Stomach (tissue), 9 donors: ENCODE measurements around the gene PLEKHG4B. TPM values are rescaled to one million over a fixed set of nuclear protein-coding genes. Genes with fewer than 3 reads are reported as not detected.
A peak's percentile ranks its signal among the peaks of the same experiment; 100 is the strongest.

Experiments used
- DNase-seq, 2 donors: peaks; one replicate each; pipeline versions ENCODE4 v3.0.0 to v3.0.0-alpha.2; 2013 to 2019
- H3K27ac ChIP-seq, 5 donors: fragments of 200-600 bp in 4 of 5; sonication (generic) in 4 of 5; one replicate each; pipeline ENCODE4 v1.5.1; 2013 to 2019; ENCODE audit warnings: mild to moderate bottlenecking in 1 of 5, moderate library complexity in 1 of 5
- H3K27me3 ChIP-seq, 3 donors: fragments of 200-600 bp; sonication (generic); one replicate each; pipeline ENCODE4 v1.5.1; 2017 to 2019; ENCODE audit warnings: mixed run types in 1 of 3
- H3K36me3 ChIP-seq, 4 donors: fragments of 200-600 bp; sonication (generic); 1 replicate in 3 of 4; 2 replicates in 1 of 4; pipeline ENCODE4 v1.5.1; 2016 to 2019
- H3K4me1 ChIP-seq, 4 donors: fragments of 200-600 bp; sonication (generic); one replicate each; pipeline ENCODE4 v1.5.1; 2016 to 2019
- H3K4me3 ChIP-seq, 4 donors: fragments of 200-600 bp; sonication (generic) in 3 of 4; one replicate each; pipeline ENCODE4 v1.5.1; 2016 to 2019; ENCODE audit warnings: mild to moderate bottlenecking in 1 of 4
- H3K9me3 ChIP-seq, 4 donors: fragments of 200-600 bp; sonication (generic); one replicate each; pipeline ENCODE4 v1.5.1; 2016 to 2019
- EP300 ChIP-seq: sonication (generic); formaldehyde crosslinking; IDR thresholded peaks from one replicate; pipeline ENCODE4 v1.6.1; 2017; ENCODE audit warnings: antibody characterized with exemption
- POLR2A ChIP-seq, 4 donors: fragments of 450-650 bp; IDR thresholded peaks; one replicate each; pipeline ENCODE4 v1.6.1; 2016; ENCODE audit warnings: antibody characterized with exemption in 4 of 4, control low read depth in 2 of 4, mild to moderate bottlenecking in 1 of 4, moderate library complexity in 1 of 4
- POLR2AphosphoS5 ChIP-seq, 3 donors: sonication (generic); formaldehyde crosslinking; IDR thresholded peaks; one replicate each; pipeline ENCODE4 v1.6.1; 2016; ENCODE audit warnings: antibody characterized with exemption in 3 of 3
- WGBS, 5 donors: extraction: QIAGEN DNeasy Blood & Tissue Kit in 3 of 5; methylation state at CpG; one replicate each; pipeline versions ENCODE4 v1.1.5 to v1.1.7; 2013 to 2018; 5-methylcytosine and 5-hydroxymethylcytosine counted together
- intact Hi-C: fragments of 100-400 bp; cut with DNase I; formaldehyde crosslinking; loops from one replicate; pipeline ENCODE4 v1.15.1; 2023; ENCODE audit warnings: low total_unique reads
- polyA plus RNA-seq, 3 donors: library from polyadenylated mRNA; stranded (reverse); fragments of 200-250 nt; gene quantifications; one replicate each; pipeline ENCODE4 v1.2.3, GENCODE V29; 2013
- total RNA-seq, 5 donors: library from RNA; depleted of rRNA; stranded (reverse); fragments of >200 nt; gene quantifications; one replicate each; pipeline versions ENCODE4 v1.1.0 to v1.2.3, GENCODE V29; 2014 to 2016
- TF ChIP-seq, protein P1 (sequence below), 7 experiments: fragments of 450-650 bp in 4 of 7; fragments of 200-600 bp in 3 of 7; sonication (generic) in 3 of 7; IDR thresholded peaks; one replicate each; pipeline ENCODE4 v1.5.1; 2016 to 2019; ENCODE audit warnings: antibody characterized with exemption in 7 of 7, control low read depth in 2 of 7, mild to moderate bottlenecking in 1 of 7
- donor health status: healthy with polysubstance abuse.
- donor health status: Bipolar disorder and iron deficiency.
- donor health status: healthy.

Gene PLEKHG4B
- total and polyA plus RNA-seq, 8 donors: 0.15 to 4.3 (median 1.8) TPM; not detected in 1

DNA sequence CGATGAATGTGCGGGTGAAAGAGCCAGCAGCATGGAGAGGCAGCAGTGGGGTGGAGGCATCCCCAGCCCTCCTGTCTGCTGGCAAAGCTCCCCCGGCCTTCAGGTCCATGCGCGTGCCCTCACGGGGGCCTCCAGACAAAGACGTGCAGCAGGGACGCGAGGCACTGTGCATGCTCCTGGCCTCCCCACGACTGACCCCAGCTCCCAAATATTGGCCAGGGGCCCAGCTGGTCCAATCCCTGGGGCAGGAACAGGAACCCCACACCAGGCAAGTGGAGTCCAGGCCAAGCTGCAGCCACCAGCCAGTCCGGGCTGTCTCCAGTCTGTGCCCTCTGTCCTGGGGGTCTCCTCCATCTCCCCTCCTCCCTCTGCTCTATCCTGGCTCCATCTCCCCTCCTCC is 65.8 kb downstream of the PLEKHG4B start:
- Histone ChIP-seq H3K27ac (no peak overlapping the region), H3K9me3 (no peaks in the 10 kb centered on the region), H3K4me1 (no peaks in the 10 kb centered on the region), H3K36me3 (peaks cover 0 to 5% (median 0%) of the 10 kb centered on the region in 4 donors), H3K4me3 (no peak overlapping the region), H3K27me3 (peaks cover 0 to 23% (median 0%) of the 10 kb centered on the region in 3 donors)
- intact Hi-C loops: no loop called here
- WGBS, 5 donors: 82 to 92% (median 91%) methylated on average over 10 to 11 of the region's 11 CpGs
- TF ChIP-seq POLR2A (IDR thresholded peaks at IDR 0.05) (no peak), EP300 (no peak), POLR2AphosphoS5 (IDR thresholded peaks at IDR 0.05) (no peak)
- TF ChIP-seq, protein P1, sequence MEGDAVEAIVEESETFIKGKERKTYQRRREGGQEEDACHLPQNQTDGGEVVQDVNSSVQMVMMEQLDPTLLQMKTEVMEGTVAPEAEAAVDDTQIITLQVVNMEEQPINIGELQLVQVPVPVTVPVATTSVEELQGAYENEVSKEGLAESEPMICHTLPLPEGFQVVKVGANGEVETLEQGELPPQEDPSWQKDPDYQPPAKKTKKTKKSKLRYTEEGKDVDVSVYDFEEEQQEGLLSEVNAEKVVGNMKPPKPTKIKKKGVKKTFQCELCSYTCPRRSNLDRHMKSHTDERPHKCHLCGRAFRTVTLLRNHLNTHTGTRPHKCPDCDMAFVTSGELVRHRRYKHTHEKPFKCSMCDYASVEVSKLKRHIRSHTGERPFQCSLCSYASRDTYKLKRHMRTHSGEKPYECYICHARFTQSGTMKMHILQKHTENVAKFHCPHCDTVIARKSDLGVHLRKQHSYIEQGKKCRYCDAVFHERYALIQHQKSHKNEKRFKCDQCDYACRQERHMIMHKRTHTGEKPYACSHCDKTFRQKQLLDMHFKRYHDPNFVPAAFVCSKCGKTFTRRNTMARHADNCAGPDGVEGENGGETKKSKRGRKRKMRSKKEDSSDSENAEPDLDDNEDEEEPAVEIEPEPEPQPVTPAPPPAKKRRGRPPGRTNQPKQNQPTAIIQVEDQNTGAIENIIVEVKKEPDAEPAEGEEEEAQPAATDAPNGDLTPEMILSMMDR (IDR thresholded peaks at IDR 0.05): no peak
- no peak for DNase-seq

GRCh38 chr5:158807-159447 is 67.0 kb downstream of the PLEKHG4B start:
- no peaks in the 10 kb centered on the region for H3K9me3 ChIP-seq
- H3K4me1 ChIP-seq: no peaks in the 10 kb centered on the region
- TF ChIP-seq, protein P1 (IDR thresholded peaks at IDR 0.05): no peak
- no peak for TF ChIP-seq EP300
- no peak for TF ChIP-seq POLR2A (IDR thresholded peaks at IDR 0.05)
- no peak for TF ChIP-seq POLR2AphosphoS5 (IDR thresholded peaks at IDR 0.05)
- peaks cover 0 to 5% (median 0%) of the 10 kb centered on the region in 4 donors for H3K36me3 ChIP-seq
- intact Hi-C loops: no loop called here
- DNase-seq: no peak
- peaks cover 0 to 24% (median 0%) of the 10 kb centered on the region in 3 donors for H3K27me3 ChIP-seq
- 80 to 92% (median 85%) methylated on average over 14 to 17 of the region's 17 CpGs for WGBS, 5 donors
- H3K4me3 ChIP-seq: no peak overlapping the region
- no peak overlapping the region for H3K27ac ChIP-seq

GRCh38 chr5:159448-160172 is 67.6 kb downstream of the PLEKHG4B start:
- WGBS, 5 donors: 69 to 77% (median 74%) methylated on average over 19 of the region's 19 CpGs
- intact Hi-C loops: no loop called here
- no peak overlapping the region for H3K4me3 ChIP-seq
- H3K9me3 ChIP-seq: no peaks in the 10 kb centered on the region
- TF ChIP-seq POLR2AphosphoS5 (IDR thresholded peaks at IDR 0.05): no peak
- H3K27ac ChIP-seq: no peak overlapping the region
- H3K36me3 ChIP-seq: peaks cover 0 to 5% (median 0%) of the 10 kb centered on the region in 4 donors
- H3K4me1 ChIP-seq: no peaks in the 10 kb centered on the region
- peaks cover 0 to 24% (median 0%) of the 10 kb centered on the region in 3 donors for H3K27me3 ChIP-seq
- DNase-seq: peak in 1 of 2 donors; percentile 9

- TF ChIP-seq, protein P1 (IDR thresholded peaks at IDR 0.05): no peak
- no peak for TF ChIP-seq POLR2A (IDR thresholded peaks at IDR 0.05)
- 83 to 89% (median 85%) methylated on average over 14 of the region's 14 CpGs for WGBS, 5 donors
Observed at GRCh38 chr5:160173-160510, 68.2 kb downstream of the PLEKHG4B start.

More at GRCh38 chr5:160173-160510, 68.2 kb downstream of the PLEKHG4B start:
- Histone ChIP-seq H3K27me3 (peaks cover 0 to 24% (median 0%) of the 10 kb centered on the region in 3 donors), H3K27ac (no peak overlapping the region), H3K36me3 (peaks cover 0 to 5% (median 0%) of the 10 kb centered on the region in 4 donors), H3K4me1 (no peaks in the 10 kb centered on the region), H3K9me3 (no peaks in the 10 kb centered on the region), H3K4me3 (no peak overlapping the region)
- intact Hi-C loops: no loop called here
- peak in 1 of 2 donors; percentile 10 for DNase-seq
